Smooth muscle cell (in vitro differentiated cells): ENCODE measurements around the gene CACNB2. TPM values are rescaled to one million over a fixed set of nuclear protein-coding genes. Genes with fewer than 3 reads are reported as not detected.
"Not testable (repeated sequence)": the region's sequence is repeated elsewhere in the genome, so short reads cannot be mapped to it uniquely, and the experiment has no call there.

ENCODE experiments used
- DNase-seq: peaks from one replicate; lab custom pipeline; 2025; ENCODE audit not compliant: unreplicated experiment; lab: John Stamatoyannopoulos, UW
- H2AFZ ChIP-seq: fragments of 200-600 bp; sonication (generic); 2 replicates; pipeline ENCODE4 v1.6.0; 2016; ENCODE audit warnings: antibody characterized with exemption, low read depth, mild to moderate bottlenecking
- H3F3A ChIP-seq: fragments of 200-600 bp; sonication (generic); 2 replicates; pipeline ENCODE4 v1.6.0; 2017; ENCODE audit warnings: antibody characterized with exemption, low read depth
- H3K27ac ChIP-seq: fragments of 200-600 bp; sonication (generic); 2 replicates; pipeline ENCODE4 v1.5.1; 2016; ENCODE audit warnings: low read depth, mild to moderate bottlenecking
- H3K27me3 ChIP-seq: fragments of 200-600 bp; sonication (generic); 2 replicates; pipeline ENCODE4 v1.6.1; 2016; ENCODE audit warnings: low read depth, mild to moderate bottlenecking
- H3K36me3 ChIP-seq: fragments of 200-600 bp; sonication (generic); 2 replicates; pipeline ENCODE4 v1.5.1; 2016; ENCODE audit warnings: low read depth
- H3K4me1 ChIP-seq: fragments of 200-600 bp; sonication (generic); 2 replicates; pipeline ENCODE4 v1.5.1; 2016; ENCODE audit warnings: low read depth
- H3K4me2 ChIP-seq: fragments of 200-600 bp; sonication (generic); 2 replicates; pipeline ENCODE4 v1.6.0; 2016; ENCODE audit warnings: mild to moderate bottlenecking
- H3K4me3 ChIP-seq: fragments of 200-600 bp; sonication (generic); 2 replicates; pipeline ENCODE4 v1.5.1; 2016; ENCODE audit warnings: mild to moderate bottlenecking
- H3K79me2 ChIP-seq: fragments of 200-600 bp; sonication (generic); 2 replicates; pipeline ENCODE4 v1.6.0; 2016; ENCODE audit warnings: low read depth, mild to moderate bottlenecking
- H3K9ac ChIP-seq: fragments of 200-600 bp; sonication (generic); 2 replicates; pipeline ENCODE4 v1.6.0; 2016; ENCODE audit warnings: low read depth
- H3K9me3 ChIP-seq: fragments of 200-600 bp; sonication (generic); replicated peaks from 2 replicates; pipeline ENCODE4 v1.5.1; 2016; ENCODE audit warnings: low read depth
- H4K20me1 ChIP-seq: fragments of 200-600 bp; sonication (generic); 2 replicates; pipeline ENCODE4 v1.6.0; 2016; ENCODE audit warnings: low read depth
- WGBS: methylation state at CpG from one replicate; pipeline ENCODE4 v1.1.7; 2016; ENCODE audit warnings: low lambda C conversion rate; 5-methylcytosine and 5-hydroxymethylcytosine counted together
- polyA plus RNA-seq: library from polyadenylated mRNA; unstranded; fragments of >200 nt; fragmentation: Nextera tagmentation; extraction: Ambion mirVana; gene quantifications from 2 replicates; pipeline ENCODE4 v1.2.1, GENCODE V29; 2016
- total RNA-seq: library from RNA; depleted of rRNA; stranded (reverse); fragments of >200 nt; gene quantifications from 2 replicates; pipeline ENCODE4 v1.2.3, GENCODE V29; 2014
- TF ChIP-seq, protein P1 (sequence below): fragments of 200-600 bp; sonication (generic); IDR thresholded peaks from 2 replicates; pipeline ENCODE4 v1.5.1; 2017; ENCODE audit warnings: borderline replicate concordance, mild to moderate bottlenecking, antibody characterized with exemption; ENCODE audit not compliant: insufficient read depth, poor library complexity, severe bottlenecking

The CACNB2 gene
- total and polyA plus RNA-seq, 2 experiments from 2014 or later, result 0.04 to 1.1 TPM

DNA sequence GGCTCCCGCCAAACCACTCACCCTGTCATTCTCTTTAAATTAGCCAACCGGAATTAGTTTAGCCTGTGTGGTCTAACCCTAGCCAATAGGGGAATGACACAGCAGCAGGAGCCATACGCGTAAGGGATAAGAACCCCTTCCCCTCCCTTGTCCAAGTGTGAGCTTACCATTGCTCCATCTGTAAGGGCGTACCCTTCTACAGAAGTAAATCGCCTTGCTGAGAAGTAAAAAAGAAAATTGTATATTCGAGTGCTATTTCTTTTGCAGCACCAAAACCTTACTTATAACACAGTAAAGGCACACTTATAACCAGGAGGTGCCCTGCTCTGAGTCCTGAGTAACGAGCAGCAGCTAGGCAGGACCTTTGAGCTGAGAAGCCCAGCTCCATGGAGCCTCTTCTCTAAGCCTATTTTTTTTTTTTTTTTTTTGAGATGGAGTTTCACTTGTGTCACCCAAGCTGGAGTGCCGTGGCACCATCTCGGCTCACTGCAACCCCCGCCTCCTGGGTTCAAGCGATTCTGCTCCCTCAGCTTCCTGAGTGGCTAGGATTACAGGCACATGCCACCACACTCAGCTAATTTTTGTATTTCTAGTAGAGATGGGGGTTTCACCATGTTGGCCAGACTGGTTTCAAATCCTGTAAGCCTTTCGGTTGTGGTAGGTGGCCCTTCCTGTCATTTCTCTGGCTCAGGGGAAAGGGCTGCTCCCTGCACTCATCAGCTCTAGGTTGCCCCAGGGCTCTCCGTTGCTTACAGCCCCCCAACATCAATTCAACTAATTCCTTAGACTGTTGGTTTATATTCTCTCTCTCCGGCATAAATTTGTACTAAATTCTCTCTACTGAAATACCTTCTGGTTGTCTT, 437.8 kb downstream of the CACNB2 start:
- Histone ChIP-seq H2AFZ (no peak overlapping the region), H3K4me1 (no peaks in the 10 kb centered on the region), H3K79me2 (no peaks in the 10 kb centered on the region), H3F3A (no peaks in the 10 kb centered on the region), H3K4me2 (no peak overlapping the region), H3K27ac (no peak overlapping the region), H3K9ac (no peak overlapping the region), H4K20me1 (no peaks in the 10 kb centered on the region), H3K4me3 (no peak overlapping the region), H3K9me3 (no peaks in the 10 kb centered on the region), H3K36me3 (no peaks in the 10 kb centered on the region), H3K27me3 (no peaks in the 10 kb centered on the region)
- TF ChIP-seq, protein P1, sequence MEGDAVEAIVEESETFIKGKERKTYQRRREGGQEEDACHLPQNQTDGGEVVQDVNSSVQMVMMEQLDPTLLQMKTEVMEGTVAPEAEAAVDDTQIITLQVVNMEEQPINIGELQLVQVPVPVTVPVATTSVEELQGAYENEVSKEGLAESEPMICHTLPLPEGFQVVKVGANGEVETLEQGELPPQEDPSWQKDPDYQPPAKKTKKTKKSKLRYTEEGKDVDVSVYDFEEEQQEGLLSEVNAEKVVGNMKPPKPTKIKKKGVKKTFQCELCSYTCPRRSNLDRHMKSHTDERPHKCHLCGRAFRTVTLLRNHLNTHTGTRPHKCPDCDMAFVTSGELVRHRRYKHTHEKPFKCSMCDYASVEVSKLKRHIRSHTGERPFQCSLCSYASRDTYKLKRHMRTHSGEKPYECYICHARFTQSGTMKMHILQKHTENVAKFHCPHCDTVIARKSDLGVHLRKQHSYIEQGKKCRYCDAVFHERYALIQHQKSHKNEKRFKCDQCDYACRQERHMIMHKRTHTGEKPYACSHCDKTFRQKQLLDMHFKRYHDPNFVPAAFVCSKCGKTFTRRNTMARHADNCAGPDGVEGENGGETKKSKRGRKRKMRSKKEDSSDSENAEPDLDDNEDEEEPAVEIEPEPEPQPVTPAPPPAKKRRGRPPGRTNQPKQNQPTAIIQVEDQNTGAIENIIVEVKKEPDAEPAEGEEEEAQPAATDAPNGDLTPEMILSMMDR, result no peak
- 97% methylated on average over 15 of the region's 15 CpGs for WGBS
- DNase-seq, result no peak

DNA sequence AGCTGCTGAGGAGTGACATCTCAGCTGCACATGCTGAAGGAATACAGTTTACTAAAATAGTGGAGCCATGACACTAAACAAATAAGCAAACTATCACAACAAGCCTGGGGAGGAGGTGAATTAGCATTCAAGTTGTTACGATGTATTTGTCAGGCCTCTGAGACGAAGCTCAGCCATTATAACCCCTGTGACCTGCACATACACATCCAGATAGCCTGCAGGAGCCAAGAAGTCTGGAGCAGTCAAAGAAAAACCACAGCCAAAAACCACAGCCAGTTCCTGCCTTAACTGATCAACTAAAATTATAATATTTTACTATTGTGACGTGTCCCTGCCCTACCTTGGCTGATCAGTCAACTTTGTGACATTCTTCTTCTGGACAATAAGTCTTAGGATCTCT, 442.6 kb downstream of the CACNB2 start:
- Histone ChIP-seq H3K4me1 (no peaks in the 10 kb centered on the region), H3K27ac (no peak overlapping the region), H4K20me1 (no peaks in the 10 kb centered on the region), H3K27me3 (no peaks in the 10 kb centered on the region), H3K36me3 (peaks cover 6% of the 10 kb centered on the region), H2AFZ (no peak overlapping the region), H3K79me2 (no peaks in the 10 kb centered on the region), H3F3A (no peaks in the 10 kb centered on the region), H3K9ac (no peak overlapping the region), H3K4me3 (no peak overlapping the region), H3K4me2 (peak overlapping the region; percentile 24), H3K9me3 (no peaks in the 10 kb centered on the region)
- 36% methylated on average over 3 of the region's 3 CpGs for WGBS
- no peak for DNase-seq
- TF ChIP-seq, protein P1, result no peak

DNA sequence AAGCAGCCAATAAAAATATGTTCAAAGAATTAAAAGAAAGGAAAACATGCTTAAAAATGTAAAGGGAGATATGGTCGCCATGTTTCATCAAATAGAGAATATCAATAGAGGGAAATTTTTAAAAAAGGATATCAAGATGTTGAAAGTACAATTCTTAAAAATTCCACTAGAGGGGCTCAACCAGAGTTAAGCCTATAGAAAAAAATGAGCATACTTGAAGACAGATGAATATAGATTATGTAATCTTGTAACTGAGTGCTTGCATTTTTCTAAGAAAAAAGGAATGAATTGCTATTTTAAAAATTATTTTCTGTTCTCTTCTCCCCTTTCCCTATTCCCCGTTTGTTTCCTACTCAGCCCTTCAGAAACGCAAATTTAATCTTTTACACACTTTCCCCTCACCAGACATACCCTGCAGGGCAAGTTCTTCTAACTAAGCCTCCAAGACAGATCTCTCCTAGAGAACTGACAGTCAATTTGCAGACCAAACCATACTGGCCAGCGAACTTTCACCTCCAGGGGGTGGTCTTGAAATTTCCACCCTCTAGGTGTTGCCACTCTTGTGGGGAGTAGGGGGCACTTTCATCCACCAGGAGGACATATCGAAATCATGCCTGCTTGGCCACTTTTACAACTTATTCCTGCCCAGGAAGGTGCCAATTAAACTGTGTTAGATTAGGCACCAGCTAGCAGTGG, 443.5 kb downstream of the CACNB2 start:
- Histone ChIP-seq H3K9ac (no peak overlapping the region), H3K27ac (no peak overlapping the region), H3K4me3 (no peak overlapping the region), H3K4me2 (no peak overlapping the region), H3K4me1 (no peaks in the 10 kb centered on the region), H3F3A (no peaks in the 10 kb centered on the region), H3K9me3 (no peaks in the 10 kb centered on the region), H2AFZ (no peak overlapping the region), H3K79me2 (no peaks in the 10 kb centered on the region), H3K36me3 (peaks cover 6% of the 10 kb centered on the region), H4K20me1 (no peaks in the 10 kb centered on the region), H3K27me3 (no peaks in the 10 kb centered on the region)
- WGBS, result 74% methylated on average over 5 of the region's 5 CpGs
- TF ChIP-seq, protein P1, result peak; percentile 33
- no peak for DNase-seq

DNA sequence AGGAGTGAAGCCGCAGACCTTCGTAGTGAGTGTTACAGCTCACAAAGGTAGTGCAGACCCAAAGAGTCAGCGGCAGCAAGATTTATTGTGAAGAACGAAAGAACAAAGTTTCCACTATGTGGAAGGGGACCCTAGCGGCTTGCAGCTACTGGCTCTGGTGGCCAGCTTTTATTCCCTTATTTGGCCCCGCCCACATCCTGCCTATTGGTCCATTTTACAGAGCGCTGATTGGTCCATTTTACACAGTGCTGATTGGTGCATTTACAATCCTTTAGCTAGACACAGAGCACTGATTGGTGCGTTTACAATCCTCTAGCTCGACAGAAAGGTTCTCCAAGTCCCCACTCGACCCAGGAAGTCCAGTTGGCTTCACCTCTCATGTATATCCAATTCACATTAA, 446.4 kb downstream of the CACNB2 start:
- H3K36me3 ChIP-seq, H3K27me3 ChIP-seq, H3K9ac ChIP-seq, H2AFZ ChIP-seq, DNase-seq, H3K79me2 ChIP-seq, H3K4me3 ChIP-seq, H3K4me2 ChIP-seq, H4K20me1 ChIP-seq, H3F3A ChIP-seq, H3K9me3 ChIP-seq, H3K4me1 ChIP-seq, H3K27ac ChIP-seq: not testable (repeated sequence)
- WGBS, result 98% methylated on average over 10 of the region's 10 CpGs

- not testable (repeated sequence) for H3K4me1 ChIP-seq, DNase-seq
- WGBS, result 93% methylated on average over 1 of the region's 1 CpG
These were observed 450.9 kb downstream of the CACNB2 start for GRCh38 chr10:18591141-18591540.

More at GRCh38 chr10:18591141-18591540, 450.9 kb downstream of the CACNB2 start:
- H4K20me1 ChIP-seq, H3F3A ChIP-seq, H3K36me3 ChIP-seq, H3K4me3 ChIP-seq, H3K27me3 ChIP-seq, H3K4me2 ChIP-seq, H3K27ac ChIP-seq, H3K79me2 ChIP-seq, H3K9ac ChIP-seq, H3K9me3 ChIP-seq, H2AFZ ChIP-seq: not testable (repeated sequence)
